CD4-positive, CD25-positive, alpha-beta regulatory T cell (primary cell): ENCODE data around the gene ANKRD39. TPM values are rescaled to one million over a fixed set of nuclear protein-coding genes. Genes with fewer than 3 reads are reported as not detected.
A peak's percentile ranks its signal among the peaks of the same experiment; 100 is the strongest.
"Not testable (repeated sequence)": the region's sequence is repeated elsewhere in the genome, so short reads cannot be mapped to it uniquely, and the experiment has no call there.

Experiments used
- ATAC-seq, 2 donors: fragments of 150-1000 bp; cut with Tn5 transposase; one replicate each; pipeline ENCODE4 v1.10.0; 2021; ENCODE audit warnings: low read depth in 2 of 2, moderate number of reproducible peaks in 2 of 2, moderate library complexity in 1 of 2
- DNase-seq, 3 donors: peaks; one replicate each; pipeline versions ENCODE4 v3.0.0 to v3.0.0-alpha.2; 2012 to 2022; ENCODE audit warnings: mixed read lengths in 1 of 3
- H3K27ac ChIP-seq: one replicate; pipeline ENCODE4 v1.7.0; 2013; ENCODE audit warnings: mild to moderate bottlenecking, low read length; ENCODE audit not compliant: insufficient read depth, poor library complexity, severe bottlenecking
- H3K27me3 ChIP-seq: one replicate; pipeline ENCODE4 v1.7.0; 2013; ENCODE audit warnings: low read length; ENCODE audit not compliant: control insufficient read depth, insufficient read depth
- H3K36me3 ChIP-seq: one replicate; pipeline ENCODE4 v1.7.0; 2013; ENCODE audit warnings: mild to moderate bottlenecking, low read length, moderate library complexity; ENCODE audit not compliant: control insufficient read depth, insufficient read depth
- H3K4me1 ChIP-seq: 2 replicates; pipeline ENCODE4 v1.7.0; 2013; ENCODE audit warnings: mild to moderate bottlenecking, low read length; ENCODE audit not compliant: insufficient read depth, control insufficient read depth, poor library complexity, severe bottlenecking
- H3K4me3 ChIP-seq: one replicate; pipeline ENCODE4 v1.7.0; 2013; ENCODE audit warnings: low read depth, mild to moderate bottlenecking, low read length, moderate library complexity
- H3K9me3 ChIP-seq, 2 experiments: 1 replicate in 1 of 2; 2 replicates in 1 of 2; pipeline ENCODE4 v1.7.0; 2013; ENCODE audit warnings: low read length in 2 of 2, mild to moderate bottlenecking in 1 of 2, moderate library complexity in 1 of 2; ENCODE audit not compliant: control insufficient read depth in 2 of 2
- H3K27ac Mint-ChIP-seq, 3 donors: one replicate each; pipeline ENCODE4 v1.8.0; 2020 to 2022; ENCODE audit warnings: mild to moderate bottlenecking in 3 of 3, mixed read lengths in 3 of 3, moderate library complexity in 2 of 3
- H3K27me3 Mint-ChIP-seq: one replicate; pipeline ENCODE4 v1.8.0; 2022; ENCODE audit warnings: mild to moderate bottlenecking, mixed read lengths
- H3K36me3 Mint-ChIP-seq: one replicate; pipeline ENCODE4 v1.8.0; 2020; ENCODE audit warnings: mixed read lengths
- H3K4me1 Mint-ChIP-seq, 4 donors: one replicate each; pipeline ENCODE4 v1.8.0; 2020 to 2022; ENCODE audit warnings: mixed read lengths in 4 of 4, mild to moderate bottlenecking in 1 of 4
- H3K4me3 Mint-ChIP-seq, 4 donors: one replicate each; pipeline ENCODE4 v1.8.0; 2020 to 2022; ENCODE audit warnings: mild to moderate bottlenecking in 4 of 4, mixed read lengths in 4 of 4, moderate library complexity in 3 of 4
- H3K9me3 Mint-ChIP-seq, 7 donors: one replicate each; pipeline ENCODE4 v1.8.0; 2020 to 2022; ENCODE audit warnings: mixed read lengths in 7 of 7, mild to moderate bottlenecking in 3 of 7, moderate library complexity in 2 of 7
- polyA plus RNA-seq, 4 donors: library from polyadenylated mRNA; unstranded; fragments of 300-500 nt; fragmentation: Illumina TruSeq; gene quantifications; one replicate each; pipeline ENCODE4 v1.2.3, GENCODE V29; 2021
- total RNA-seq: library from RNA; stranded (reverse); gene quantifications from one replicate; pipeline ENCODE4 v1.2.3, GENCODE V29; 2022

The ANKRD39 gene
- total and polyA plus RNA-seq, 5 donors from 2014 or later, result 30.2 to 44.4 (median 35.0) TPM

DNA sequence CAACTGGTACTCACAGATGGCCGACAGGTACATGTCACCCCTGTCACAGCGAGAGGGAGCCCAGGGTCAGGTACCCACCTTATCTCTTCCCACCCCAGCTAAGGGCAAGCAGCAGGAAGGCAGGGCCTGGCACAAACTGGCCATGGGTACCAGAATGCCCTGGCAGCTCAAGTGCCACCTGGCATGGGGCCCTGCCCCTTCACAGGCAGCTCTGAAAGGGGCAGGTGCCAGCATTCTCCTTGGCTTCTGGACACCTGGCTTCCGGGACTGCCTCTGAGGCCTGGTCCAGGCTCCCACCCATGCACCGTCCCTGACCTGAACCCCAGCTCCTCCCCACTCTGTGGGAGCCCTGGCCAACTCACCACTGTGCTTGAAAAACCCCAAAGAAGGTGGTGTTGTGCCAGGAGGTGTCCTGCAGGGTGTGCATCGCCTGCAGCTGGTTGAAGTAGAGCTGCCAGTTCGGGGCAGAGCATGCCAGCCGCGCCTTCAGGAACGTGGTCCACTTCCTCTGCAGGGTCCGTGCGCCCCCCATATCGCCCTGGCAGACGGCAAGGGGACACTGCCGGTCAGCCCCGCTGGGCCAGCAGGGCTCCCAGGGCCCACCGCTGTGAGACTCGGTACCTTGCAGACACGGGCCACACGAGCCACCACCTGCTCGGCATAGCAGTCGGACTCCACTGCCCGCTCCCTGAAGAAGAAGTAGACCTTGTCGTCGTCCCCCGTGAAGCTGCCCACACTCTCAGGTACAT, 6.7 kb upstream of the ANKRD39 start:
- ATAC-seq (no peak), DNase-seq (no peak)
- H3K9me3 Mint-ChIP-seq, result peaks cover 0 to 1% (median 0%) of the 10 kb centered on the region in 7 donors
- H3K4me3 ChIP-seq, result no peak overlapping the region
- H3K4me1 Mint-ChIP-seq, result peaks cover 0 to 40% (median 17%) of the 10 kb centered on the region in 4 donors
- no peaks in the 10 kb centered on the region for H3K27me3 ChIP-seq
- no peaks in the 10 kb centered on the region for H3K9me3 ChIP-seq
- H3K4me3 Mint-ChIP-seq, result no peak overlapping the region
- H3K27ac ChIP-seq, result no peak overlapping the region
- H3K4me1 ChIP-seq, result peaks cover 28% of the 10 kb centered on the region
- no peak overlapping the region for H3K27ac Mint-ChIP-seq
- peaks cover 8% of the 10 kb centered on the region for H3K36me3 Mint-ChIP-seq
- H3K36me3 ChIP-seq, result peaks cover 23% of the 10 kb centered on the region
- H3K27me3 Mint-ChIP-seq, result peaks cover 15% of the 10 kb centered on the region

- Mint-ChIP-seq H3K36me3 (peaks cover 8% of the 10 kb centered on the region), H3K4me3 (peak overlapping the region in 1 of 4 donors; percentile 27), H3K4me1 (peaks cover 0 to 47% (median 19%) of the 10 kb centered on the region in 4 donors), H3K27ac (peak overlapping the region in 1 of 3 donors; percentile 39), H3K9me3 (peaks cover 0 to 1% (median 0%) of the 10 kb centered on the region in 7 donors), H3K27me3 (peaks cover 15% of the 10 kb centered on the region)
- H3K27me3 ChIP-seq, result no peaks in the 10 kb centered on the region
- no peaks in the 10 kb centered on the region for H3K9me3 ChIP-seq
- peaks cover 31% of the 10 kb centered on the region for H3K4me1 ChIP-seq
- H3K36me3 ChIP-seq, result peaks cover 23% of the 10 kb centered on the region
- H3K27ac ChIP-seq, result no peak overlapping the region
- no peak overlapping the region for H3K4me3 ChIP-seq
- no peak for ATAC-seq
- no peak for DNase-seq
Measured at GRCh38 chr2:96863575-96864342, 5.9 kb upstream of the ANKRD39 start.

DNA sequence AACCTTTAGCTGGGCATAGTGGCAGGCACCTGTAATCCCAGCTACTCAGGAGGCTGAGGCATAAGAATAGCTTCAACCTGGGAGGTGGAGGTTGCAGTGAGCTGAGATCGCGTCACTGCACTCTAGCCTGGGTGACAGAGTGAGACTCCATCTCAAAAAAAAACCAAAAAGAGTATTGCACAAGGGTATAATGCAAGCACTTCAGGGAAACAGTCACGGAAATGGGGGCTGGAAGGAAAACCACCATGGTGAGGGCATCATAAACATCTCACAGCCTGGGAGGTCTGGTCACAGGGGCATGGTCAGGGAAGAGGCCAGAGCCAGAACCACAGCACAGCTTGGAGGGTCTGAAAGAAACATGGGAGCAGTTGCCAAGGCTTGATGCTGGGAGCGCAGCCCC, 5.2 kb upstream of the ANKRD39 start:
- not testable (repeated sequence) for H3K9me3 Mint-ChIP-seq, H3K9me3 ChIP-seq, H3K27ac ChIP-seq, ATAC-seq, H3K36me3 Mint-ChIP-seq, H3K27me3 ChIP-seq, DNase-seq, H3K4me3 ChIP-seq
- H3K27ac Mint-ChIP-seq, result peak overlapping the region in 2 of 3 donors; percentile 36 to 39
- peaks cover 0 to 46% (median 19%) of the 10 kb centered on the region in 4 donors for H3K4me1 Mint-ChIP-seq
- Histone ChIP-seq H3K36me3 (peaks cover 23% of the 10 kb centered on the region), H3K4me1 (peaks cover 29% of the 10 kb centered on the region)
- H3K27me3 Mint-ChIP-seq, result peaks cover 12% of the 10 kb centered on the region
- peak overlapping the region in 1 of 4 donors; percentile 27 for H3K4me3 Mint-ChIP-seq

GRCh38 chr2:96861074-96861473, 3.3 kb upstream of the ANKRD39 start:
- Histone ChIP-seq H3K4me3 (no peak overlapping the region), H3K27ac (no peak overlapping the region), H3K9me3 (no peaks in the 10 kb centered on the region), H3K4me1 (peaks cover 35% of the 10 kb centered on the region), H3K27me3 (no peaks in the 10 kb centered on the region), H3K36me3 (peaks cover 23% of the 10 kb centered on the region)
- peaks cover 11 to 42% (median 20%) of the 10 kb centered on the region in 4 donors for H3K4me1 Mint-ChIP-seq
- peaks cover 0 to 1% (median 0%) of the 10 kb centered on the region in 7 donors for H3K9me3 Mint-ChIP-seq
- ATAC-seq, result no peak
- no peak overlapping the region for H3K27ac Mint-ChIP-seq
- H3K4me3 Mint-ChIP-seq, result peak overlapping the region in 1 of 4 donors; percentile 59
- H3K36me3 Mint-ChIP-seq, result peaks cover 8% of the 10 kb centered on the region
- H3K27me3 Mint-ChIP-seq, result no peaks in the 10 kb centered on the region
- DNase-seq, result no peak

DNA sequence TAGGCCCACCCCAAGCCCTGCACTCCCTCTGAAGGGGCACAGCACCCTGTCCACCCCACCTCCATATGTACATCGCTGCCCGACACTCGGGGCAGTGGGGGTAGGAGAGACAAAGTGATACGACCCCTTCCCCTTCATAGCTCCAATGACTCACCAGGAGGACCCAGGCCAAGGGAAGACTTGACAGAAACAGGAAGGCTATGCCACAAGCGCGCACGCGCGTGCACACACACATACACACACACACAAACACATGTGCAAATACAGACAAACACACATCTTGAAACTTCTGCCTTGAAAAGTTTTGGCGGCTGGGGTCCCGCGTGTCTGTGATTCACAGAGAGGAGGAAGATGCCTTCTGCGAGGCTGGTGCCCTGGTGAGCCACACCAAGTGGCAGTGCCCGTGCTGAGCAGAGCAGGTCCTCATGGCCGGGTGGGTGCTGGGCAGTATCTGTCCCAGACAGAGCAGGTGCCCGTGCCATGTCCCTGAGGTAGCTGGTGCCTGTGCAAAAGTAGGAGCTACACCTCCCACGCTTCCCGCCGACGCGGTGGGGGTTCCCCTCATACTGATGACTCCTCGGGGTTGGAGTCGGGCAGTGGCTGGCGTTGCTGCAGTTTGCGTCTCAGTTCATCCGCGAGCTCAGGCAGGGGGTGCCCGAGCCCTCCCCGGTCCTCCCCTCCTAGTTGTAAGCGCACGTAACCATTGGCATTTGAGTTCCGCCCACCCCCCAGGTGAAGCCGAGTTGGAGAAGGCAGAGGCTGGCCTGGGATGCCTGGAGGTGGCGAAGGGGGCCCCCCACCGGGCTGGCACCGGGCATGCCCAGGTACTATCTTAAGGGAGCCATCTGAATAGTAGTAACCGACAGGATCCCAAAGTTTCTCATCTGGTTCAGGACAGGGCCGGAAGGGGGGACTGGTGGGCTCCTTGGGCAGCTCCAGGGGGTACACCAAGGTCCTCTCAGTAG, 2.5 kb upstream of the ANKRD39 start:
- H3K27me3 Mint-ChIP-seq, result no peaks in the 10 kb centered on the region
- Histone ChIP-seq H3K36me3 (peaks cover 23% of the 10 kb centered on the region), H3K27me3 (no peaks in the 10 kb centered on the region), H3K4me3 (no peak overlapping the region), H3K4me1 (peaks cover 37% of the 10 kb centered on the region), H3K9me3 (no peaks in the 10 kb centered on the region), H3K27ac (no peak overlapping the region)
- no peak for ATAC-seq
- peaks cover 8% of the 10 kb centered on the region for H3K36me3 Mint-ChIP-seq
- H3K4me1 Mint-ChIP-seq, result peaks cover 11 to 43% (median 21%) of the 10 kb centered on the region in 4 donors
- peak in 1 of 3 donors; percentile 40 for DNase-seq
- peak overlapping the region; percentile 37 to 86 (median 80) for H3K27ac Mint-ChIP-seq
- peak overlapping the region; percentile 46 to 99 (median 70) for H3K4me3 Mint-ChIP-seq
- H3K9me3 Mint-ChIP-seq, result peaks cover 0 to 1% (median 0%) of the 10 kb centered on the region in 7 donors

DNA sequence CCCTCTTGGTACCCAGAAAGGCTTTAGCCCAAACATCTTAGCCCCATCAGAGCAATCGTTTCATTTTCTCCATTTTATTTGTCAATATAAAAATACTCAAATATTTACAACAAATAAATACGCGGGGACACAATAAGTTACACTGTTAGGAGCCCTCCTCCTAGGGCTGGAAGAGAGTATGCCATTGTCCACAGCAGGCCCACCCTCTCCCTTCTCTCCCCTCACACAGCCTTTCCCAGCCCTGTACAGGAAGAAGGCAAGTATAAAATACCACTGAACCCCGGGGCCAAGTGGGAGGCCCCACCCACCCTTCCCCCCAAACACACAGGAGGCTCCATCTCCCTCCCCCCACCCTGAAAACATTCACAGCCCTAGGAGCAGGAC, 1.9 kb upstream of the ANKRD39 start:
- H3K4me3 Mint-ChIP-seq, result peak overlapping the region in 3 of 4 donors; percentile 89 to 99 (median 93)
- H3K27ac Mint-ChIP-seq, result peak overlapping the region in 2 of 3 donors; percentile 75 to 86
- Histone ChIP-seq H3K4me3 (no peak overlapping the region), H3K27ac (no peak overlapping the region), H3K4me1 (peaks cover 37% of the 10 kb centered on the region), H3K27me3 (no peaks in the 10 kb centered on the region), H3K36me3 (peaks cover 19% of the 10 kb centered on the region), H3K9me3 (no peaks in the 10 kb centered on the region)
- DNase-seq (no peak), ATAC-seq (no peak)
- H3K4me1 Mint-ChIP-seq, result peaks cover 15 to 48% (median 26%) of the 10 kb centered on the region in 4 donors
- no peaks in the 10 kb centered on the region for H3K27me3 Mint-ChIP-seq
- peaks cover 0 to 1% (median 0%) of the 10 kb centered on the region in 7 donors for H3K9me3 Mint-ChIP-seq
- H3K36me3 Mint-ChIP-seq, result peaks cover 8% of the 10 kb centered on the region

- ATAC-seq, result no peak
Measured at GRCh38 chr2:96859099-96859649, 1.4 kb upstream of the ANKRD39 start.

More at GRCh38 chr2:96859099-96859649, 1.4 kb upstream of the ANKRD39 start:
- Histone ChIP-seq H3K36me3 (peaks cover 18% of the 10 kb centered on the region), H3K9me3 (no peaks in the 10 kb centered on the region), H3K4me3 (no peak overlapping the region), H3K4me1 (peaks cover 37% of the 10 kb centered on the region), H3K27ac (no peak overlapping the region), H3K27me3 (no peaks in the 10 kb centered on the region)
- Mint-ChIP-seq H3K27ac (peak overlapping the region in 2 of 3 donors; percentile 75 to 86), H3K27me3 (no peaks in the 10 kb centered on the region), H3K4me1 (peaks cover 16 to 48% (median 29%) of the 10 kb centered on the region in 4 donors), H3K36me3 (peaks cover 8% of the 10 kb centered on the region), H3K4me3 (peak overlapping the region; percentile 89 to 99 (median 92)), H3K9me3 (peaks cover 0 to 1% (median 0%) of the 10 kb centered on the region in 7 donors)
- no peak for DNase-seq
